CD4-positive, alpha-beta T cell (primary cell): ENCODE data around the gene LGI4. TPM values are rescaled to one million over a fixed set of nuclear protein-coding genes. Genes with fewer than 3 reads are reported as not detected.

Experiments
- ATAC-seq: fragments of 200-7000 bp; cut with Tn5 transposase; one replicate; pipeline ENCODE4 v1.10.0; 2022; ENCODE audit warnings: mild to moderate bottlenecking; ENCODE audit not compliant: poor library complexity
- CTCF ChIA-PET: fragments of 350-600 bp; sonication (Branson Sonifier 250); formaldehyde crosslinking; loops from one replicate; lab custom pipeline; 2021; ENCODE audit warnings: antibody characterized with exemption, inconsistent platforms; lab: Charles Lee
- POLR2A ChIA-PET: fragments of 350-600 bp; sonication (Branson Sonifier 250); formaldehyde crosslinking; loops from one replicate; lab custom pipeline; 2021; ENCODE audit warnings: antibody characterized with exemption, inconsistent platforms; lab: Charles Lee
- DNase-seq, 14 experiments: peaks; one replicate each; pipeline ENCODE4 v3.0.0-alpha.2; 2013 to 2020; ENCODE audit warnings: mixed read lengths in 2 of 14
- H3K27ac ChIP-seq, 2 donors: one replicate each; pipeline versions ENCODE4 v1.5.1 to v1.7.0; 2013; ENCODE audit warnings: low read length in 2 of 2, low read depth in 1 of 2, mild to moderate bottlenecking in 1 of 2
- H3K27me3 ChIP-seq, 2 experiments: 1 replicate in 1 of 2; 2 replicates in 1 of 2; pipeline versions ENCODE4 v1.6.1 to v1.7.0; 2013; ENCODE audit warnings: low read length in 2 of 2, control low read depth in 1 of 2, mild to moderate bottlenecking in 1 of 2, moderate library complexity in 1 of 2; ENCODE audit not compliant: insufficient read depth in 2 of 2, control insufficient read depth in 1 of 2
- H3K36me3 ChIP-seq: one replicate; pipeline ENCODE4 v1.6.1; 2013; ENCODE audit warnings: low read length, control low read depth; ENCODE audit not compliant: insufficient read depth
- H3K4me1 ChIP-seq: one replicate; pipeline ENCODE4 v1.6.1; 2013; ENCODE audit warnings: low read length, control low read depth; ENCODE audit not compliant: insufficient read depth
- H3K4me3 ChIP-seq: one replicate; pipeline ENCODE4 v1.5.1; 2013; ENCODE audit warnings: mild to moderate bottlenecking, low read length, moderate library complexity
- H3K9me3 ChIP-seq, 2 experiments: 1 replicate in 1 of 2; 2 replicates in 1 of 2; pipeline versions ENCODE4 v1.6.1 to v1.7.0; 2013; ENCODE audit warnings: low read length in 2 of 2, mild to moderate bottlenecking in 2 of 2, control low read depth in 1 of 2, moderate library complexity in 1 of 2; ENCODE audit not compliant: control insufficient read depth in 1 of 2, insufficient read depth in 1 of 2
- H3K27ac Mint-ChIP-seq: one replicate; pipeline ENCODE4 v1.8.0; 2020; ENCODE audit warnings: mixed read lengths
- H3K27me3 Mint-ChIP-seq: one replicate; pipeline ENCODE4 v1.8.0; 2021; ENCODE audit warnings: mixed read lengths
- H3K36me3 Mint-ChIP-seq: one replicate; pipeline ENCODE4 v1.8.0; 2021; ENCODE audit warnings: low read depth, mixed read lengths
- H3K4me1 Mint-ChIP-seq: one replicate; pipeline ENCODE4 v1.8.0; 2021; ENCODE audit warnings: low read depth, mixed read lengths
- H3K4me3 Mint-ChIP-seq: one replicate; pipeline ENCODE4 v1.8.0; 2020; ENCODE audit warnings: mild to moderate bottlenecking, mixed read lengths
- H3K9me3 Mint-ChIP-seq: one replicate; pipeline ENCODE4 v1.8.0; 2020; ENCODE audit warnings: mixed read lengths
- CTCF ChIP-seq: fragments of 200-600 bp; IDR thresholded peaks from one replicate; pipeline ENCODE4 v1.8.0; 2022; ENCODE audit warnings: antibody characterized with exemption, mild to moderate bottlenecking
- intact Hi-C, 2 experiments: fragments of 100-400 bp; cut with DNase I in 1 of 2; cut with micrococcal nuclease in 1 of 2; formaldehyde crosslinking; loops; one replicate each; pipeline versions ENCODE4 v1.15.1 to v1.9.0; 2023 to 2025; cut with DNase I, micrococcal nuclease
- total RNA-seq, 174 experiments: library from RNA in 2 of 174; stranded (reverse) in 2 of 174; gene quantifications; one replicate each; pipeline ENCODE4 v1.2.3 and lab custom pipeline; 2021 to 2026

The LGI4 gene
- total RNA-seq, 2 experiments from 2014 or later, result 0.69 to 0.70 TPM

DNA sequence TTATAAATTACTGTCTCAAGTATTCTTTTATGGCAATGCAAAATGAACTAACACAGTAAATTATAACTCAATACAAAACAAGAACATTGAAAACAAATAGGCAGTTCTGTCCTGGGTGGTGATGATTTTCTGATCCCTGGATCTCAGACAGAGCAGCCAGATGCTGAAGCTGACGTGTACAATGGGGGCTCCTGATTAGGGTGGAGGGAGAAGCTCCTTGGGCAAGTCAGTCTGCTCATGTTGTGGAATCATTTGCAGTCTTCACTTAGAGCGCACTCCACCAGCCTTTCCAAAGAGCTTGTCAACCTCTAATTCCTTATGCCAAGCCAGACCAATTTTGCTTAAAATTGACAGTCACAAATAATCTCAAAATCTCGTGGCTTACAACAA is 41.3 kb upstream of the LGI4 start:
- no peak for ATAC-seq
- peak overlapping the region; percentile 42 for H3K27ac Mint-ChIP-seq
- ChIA-PET POLR2A (no interaction called here), CTCF (interaction anchor here (0.9 kb wide), 1 partner anchor 27 kb away, joined by 3 read pairs; no protein-coding TSS in a partner anchor)
- H3K4me1 ChIP-seq, result peaks cover 56% of the 10 kb centered on the region
- no peak overlapping the region for H3K27ac ChIP-seq
- no peaks in the 10 kb centered on the region for H3K9me3 Mint-ChIP-seq
- DNase-seq, result no peak
- intact Hi-C loops, result no loop called here
- peaks cover 65% of the 10 kb centered on the region for H3K4me1 Mint-ChIP-seq
- H3K27me3 Mint-ChIP-seq, result no peaks in the 10 kb centered on the region
- H3K36me3 ChIP-seq, result peaks cover 18% of the 10 kb centered on the region
- H3K36me3 Mint-ChIP-seq, result peaks cover 25% of the 10 kb centered on the region
- no peak overlapping the region for H3K4me3 ChIP-seq
- no peaks in the 10 kb centered on the region for H3K27me3 ChIP-seq
- no peak overlapping the region for H3K4me3 Mint-ChIP-seq
- no peak for TF ChIP-seq CTCF
- no peaks in the 10 kb centered on the region for H3K9me3 ChIP-seq

- H3K27ac Mint-ChIP-seq, result peak overlapping the region; percentile 85
- H3K27ac ChIP-seq, result no peak overlapping the region
- intact Hi-C loops, result no loop called here
- no peaks in the 10 kb centered on the region for H3K27me3 ChIP-seq
- CTCF ChIA-PET, result interaction anchor here (0.9 kb wide), 1 partner anchor 20 kb away, joined by 3 read pairs; the partner anchor contains the start of gene FXYD5
- no peaks in the 10 kb centered on the region for H3K9me3 ChIP-seq
- no peak overlapping the region for H3K4me3 ChIP-seq
- no peak for DNase-seq
- POLR2A ChIA-PET, result interaction anchor here (0.7 to 3.4 kb wide), 4 partner anchors 20 to 71 kb away, joined by 3 to 21 read pairs (median 3); partner anchors contain the start of gene FXYD5
- peaks cover 59% of the 10 kb centered on the region for H3K4me1 Mint-ChIP-seq
- H3K36me3 Mint-ChIP-seq, result peaks cover 45% of the 10 kb centered on the region
- no peak overlapping the region for H3K4me3 Mint-ChIP-seq
- H3K9me3 Mint-ChIP-seq, result no peaks in the 10 kb centered on the region
- H3K36me3 ChIP-seq, result peaks cover 37% of the 10 kb centered on the region
- TF ChIP-seq CTCF, result no peak
- H3K27me3 Mint-ChIP-seq, result no peaks in the 10 kb centered on the region
- ATAC-seq, result no peak
- peaks cover 57% of the 10 kb centered on the region for H3K4me1 ChIP-seq
Measured at GRCh38 chr19:35174226-35174625, 39.4 kb upstream of the LGI4 start.

DNA sequence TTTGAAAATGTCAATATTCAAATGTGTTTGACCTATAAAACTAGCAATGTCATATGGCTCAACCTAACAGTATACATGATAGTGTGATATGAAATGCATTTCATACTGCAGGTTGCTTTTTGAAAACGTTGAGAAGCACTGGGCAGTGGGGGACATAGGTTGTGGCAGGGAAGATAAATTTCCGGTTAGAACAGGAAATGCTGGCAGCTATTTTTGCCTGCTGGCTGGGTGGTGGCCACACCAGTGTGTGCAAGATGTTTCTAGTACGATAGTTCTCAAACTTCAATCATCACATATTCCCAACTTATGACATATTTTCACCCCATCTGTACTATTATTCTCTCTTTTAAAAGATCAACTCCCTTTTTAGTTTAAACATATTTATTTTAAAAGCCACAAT is 36.9 kb upstream of the LGI4 start:
- no peak overlapping the region for H3K27ac ChIP-seq

More for the DNA sequence above, 36.9 kb upstream of the LGI4 start:
- peak in 2 of 14 experiments; percentile 24 to 36 for DNase-seq
- intact Hi-C loops, result no loop called here
- peak overlapping the region; percentile 85 for H3K27ac Mint-ChIP-seq
- H3K27me3 Mint-ChIP-seq, result no peaks in the 10 kb centered on the region
- POLR2A ChIA-PET, result interaction anchor here (1.1 to 3.4 kb wide), 10 partner anchors 9 to 96 kb away, joined by 3 to 21 read pairs (median 6); partner anchors contain the start of gene FXYD5
- Histone ChIP-seq H3K4me3 (no peak overlapping the region), H3K36me3 (peaks cover 57% of the 10 kb centered on the region), H3K27me3 (no peaks in the 10 kb centered on the region), H3K9me3 (peaks cover under 1 to 1% of the 10 kb centered on the region in 2 experiments), H3K4me1 (peaks cover 71% of the 10 kb centered on the region)
- no peak for TF ChIP-seq CTCF
- peaks cover 63% of the 10 kb centered on the region for H3K4me1 Mint-ChIP-seq
- peak; percentile 32 for ATAC-seq
- no peaks in the 10 kb centered on the region for H3K9me3 Mint-ChIP-seq
- peaks cover 70% of the 10 kb centered on the region for H3K36me3 Mint-ChIP-seq
- CTCF ChIA-PET, result no interaction called here
- peak overlapping the region; percentile 27 for H3K4me3 Mint-ChIP-seq
